ENCODE results near the gene KRT79.
"Not testable (repeated sequence)": the region's sequence is repeated elsewhere in the genome, so short reads cannot be mapped to it uniquely, and the experiment has no call there.

The KRT79 gene

GRCh38 chr12:52833922-52834726 is at the start of gene KRT79:
Gene KRT79, minus strand, starts transcription at chr12:52834311. Its CDS starts 51 bp downstream, at chr12:52834260.
- DNase-seq (ENCODE audit: low read depth in 2 of 2), result no peak

- DNase-seq (ENCODE audit: low read depth in 2 of 2), result not testable (repeated sequence)
Measured at GRCh38 chr12:52880499-52880898, 46.4 kb upstream of the KRT79 start.

- DNase-seq (ENCODE audit: low read depth in 2 of 2), result peak; percentile 61 to 67
Measured at GRCh38 chr12:52879394-52880351, 45.6 kb upstream of the KRT79 start.

GRCh38 chr12:52878507-52879393 is 44.6 kb upstream of the KRT79 start:
- DNase-seq (ENCODE audit: low read depth in 2 of 2), result no peak

GRCh38 chr12:52877242-52877641 is 43.1 kb upstream of the KRT79 start:
- DNase-seq (ENCODE audit: low read depth in 2 of 2), result no peak

- DNase-seq (ENCODE audit: low read depth in 2 of 2), result no peak
Measured at GRCh38 chr12:52876372-52876771, 42.3 kb upstream of the KRT79 start.

GRCh38 chr12:52874573-52875435 is 40.7 kb upstream of the KRT79 start:
- no peak for DNase-seq (ENCODE audit: low read depth in 2 of 2)

- peak; percentile 24 to 41 for DNase-seq (ENCODE audit: low read depth in 2 of 2)
Measured at GRCh38 chr12:52873832-52874572, 39.9 kb upstream of the KRT79 start.

GRCh38 chr12:52873513-52873831 is 39.4 kb upstream of the KRT79 start:
- no peak for DNase-seq (ENCODE audit: low read depth in 2 of 2)

- DNase-seq (ENCODE audit: low read depth in 2 of 2), result no peak
Measured at GRCh38 chr12:52872644-52873389, 38.7 kb upstream of the KRT79 start.

GRCh38 chr12:52871291-52872039 is 37.4 kb upstream of the KRT79 start:
- DNase-seq (ENCODE audit: low read depth in 2 of 2), result no peak

- DNase-seq (ENCODE audit: low read depth in 2 of 2), result peak; percentile 62 to 80
Measured at GRCh38 chr12:52870361-52871290, 36.5 kb upstream of the KRT79 start.

GRCh38 chr12:52867642-52868041 is 33.5 kb upstream of the KRT79 start:
- DNase-seq (ENCODE audit: low read depth in 2 of 2), result no peak

GRCh38 chr12:52867152-52867551 is 33.0 kb upstream of the KRT79 start:
- no peak for DNase-seq (ENCODE audit: low read depth in 2 of 2)

GRCh38 chr12:52865090-52865944 is 31.2 kb upstream of the KRT79 start:
- no peak for DNase-seq (ENCODE audit: low read depth in 2 of 2)

GRCh38 chr12:52862023-52862422 is 27.9 kb upstream of the KRT79 start:
- DNase-seq (ENCODE audit: low read depth in 2 of 2), result no peak

GRCh38 chr12:52861511-52861910 is 27.4 kb upstream of the KRT79 start:
- DNase-seq (ENCODE audit: low read depth in 2 of 2), result no peak

Data from stimulated activated CD4-positive, alpha-beta T cell treated with anti-CD3 and anti-CD28 coated beads, Interleukin-4, amount 100 ng/mL, for 48 hours (primary cell).